Epithelial cell of proximal tubule (primary cell): ENCODE measurements around the gene INPPL1. TPM values are rescaled to one million over a fixed set of nuclear protein-coding genes. Genes with fewer than 3 reads are reported as not detected.

ENCODE experiments used
- DNase-seq: peaks from one replicate; pipeline ENCODE4 v3.0.0-alpha.2; 2011; ENCODE audit warnings: low read depth
- H3K4me3 ChIP-seq: 2 replicates; pipeline ENCODE4 v1.5.1; 2011; ENCODE audit warnings: low read depth, mild to moderate bottlenecking, low read length
- CTCF ChIP-seq: conservative IDR thresholded peaks from 2 replicates; pipeline ENCODE4 v1.5.1; 2012; ENCODE audit warnings: low read depth, mild to moderate bottlenecking, low read length
- total RNA-seq: library from RNA; depleted of rRNA; stranded (reverse); fragments of >200 nt; gene quantifications from 2 replicates; pipeline ENCODE4 v1.2.3, GENCODE V29; 2015

INPPL1 gene
- total RNA-seq, 1 donor from 2014 or later = 73.2 TPM

- no peak for TF ChIP-seq CTCF
- DNase-seq = no peak
- no peak overlapping the region for H3K4me3 ChIP-seq
These were observed 12.8 kb downstream of the INPPL1 start for GRCh38 chr11:72237112-72237931.

DNA sequence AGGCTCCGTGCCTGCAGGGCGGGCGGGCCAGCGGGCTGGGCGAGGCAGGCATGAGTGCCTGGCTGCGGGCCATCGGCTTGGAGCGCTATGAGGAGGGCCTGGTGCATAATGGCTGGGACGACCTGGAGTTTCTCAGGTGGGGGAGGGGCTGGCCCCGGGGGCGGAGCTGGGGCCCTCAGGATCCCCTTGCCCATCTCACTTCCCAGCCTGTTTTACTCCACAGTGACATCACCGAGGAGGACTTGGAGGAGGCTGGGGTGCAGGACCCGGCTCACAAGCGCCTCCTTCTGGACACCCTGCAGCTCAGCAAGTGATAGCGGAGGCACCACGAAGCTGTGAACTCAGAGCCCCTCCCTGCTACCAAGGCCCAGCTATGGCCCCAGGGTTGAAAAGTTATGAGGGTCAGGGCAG, 13.5 kb downstream of the INPPL1 start:
- peak; percentile 83 for TF ChIP-seq CTCF
- H3K4me3 ChIP-seq = no peak overlapping the region
- DNase-seq = no peak

GRCh38 chr11:72238492-72239312, 14.1 kb downstream of the INPPL1 start:
- no peak overlapping the region for H3K4me3 ChIP-seq
- no peak for TF ChIP-seq CTCF
- no peak for DNase-seq

DNA sequence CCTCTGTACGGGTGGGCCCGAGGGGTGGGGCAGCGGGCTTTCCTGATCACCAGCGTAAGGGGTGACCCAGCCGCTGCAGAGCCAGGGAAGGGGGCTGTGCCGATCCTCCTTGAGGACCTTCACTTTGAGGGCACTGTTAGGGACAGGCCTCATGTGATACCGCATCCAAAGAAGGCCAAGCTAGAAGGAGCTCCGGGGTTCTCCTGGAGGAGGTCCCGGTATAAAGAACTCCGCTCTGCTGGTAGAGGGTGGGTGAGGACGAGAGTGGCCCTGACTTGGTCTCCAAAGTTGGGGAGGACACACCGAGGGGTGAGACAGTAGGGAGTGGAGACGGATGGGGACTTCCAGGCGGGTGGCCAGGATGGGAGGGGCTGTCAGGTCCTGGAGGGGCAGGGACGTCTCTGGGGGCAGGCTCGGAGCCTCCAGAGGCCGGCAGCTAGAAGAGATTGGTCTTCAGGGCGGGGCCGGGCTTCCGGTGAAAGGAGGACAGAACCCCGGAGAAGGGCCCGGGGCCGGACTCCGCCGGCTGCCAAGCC, 14.8 kb downstream of the INPPL1 start:
- peak overlapping the region; percentile 37 for H3K4me3 ChIP-seq
- TF ChIP-seq CTCF = no peak
- no peak for DNase-seq

DNA sequence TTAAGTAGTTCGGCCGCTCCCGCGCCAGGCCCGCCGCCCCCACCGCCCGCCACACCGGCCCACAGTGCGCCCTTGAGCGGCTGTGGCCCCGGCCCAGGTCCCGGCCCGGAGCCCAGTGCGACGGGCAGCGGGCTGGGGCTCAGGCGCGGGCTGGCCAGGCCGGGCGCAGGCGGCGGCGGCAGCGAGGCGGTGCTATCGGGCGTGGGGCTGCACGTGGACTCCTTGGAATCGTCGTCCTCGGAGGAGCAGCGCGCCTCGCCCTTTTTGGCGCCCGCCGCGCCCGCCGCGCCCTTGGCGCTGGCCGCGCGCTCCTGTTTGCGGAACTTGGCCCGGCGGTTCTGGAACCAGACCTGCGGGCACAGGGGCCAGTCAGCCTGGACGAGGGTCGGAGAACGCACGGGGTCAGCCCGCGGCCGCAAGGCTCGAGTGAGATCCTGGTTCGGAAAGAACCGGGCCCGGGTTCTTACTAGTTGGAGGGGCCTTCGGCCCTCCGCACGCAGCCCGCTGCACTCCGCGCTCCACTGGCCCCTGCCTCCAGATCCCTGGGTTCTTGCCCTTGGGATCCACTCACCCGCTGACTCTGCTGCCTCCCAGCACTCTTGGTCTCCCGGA, 15.4 kb downstream of the INPPL1 start:
- peak overlapping the region; percentile 41 for H3K4me3 ChIP-seq
- DNase-seq = no peak
- no peak for TF ChIP-seq CTCF

- no peak for TF ChIP-seq CTCF
- DNase-seq = no peak
- peak overlapping the region; percentile 41 for H3K4me3 ChIP-seq
These were observed 16.1 kb downstream of the INPPL1 start for GRCh38 chr11:72240461-72241290.
